K562 (cell line): ENCODE data around the gene SRPRA. TPM values are rescaled to one million over a fixed set of nuclear protein-coding genes. Genes with fewer than 3 reads are reported as not detected.

Experiments
- ATF4 ChIP-seq: fragments of 450-650 bp; formaldehyde crosslinking; IDR thresholded peaks from 2 replicates; pipeline ENCODE4 v1.4.0; 2022; ENCODE audit warnings: mild to moderate bottlenecking, moderate library complexity
- CBFB ChIP-seq: sonication (generic); formaldehyde crosslinking; IDR thresholded peaks from 2 replicates; pipeline ENCODE4 v1.4.0; 2020; ENCODE audit warnings: mild to moderate bottlenecking, missing genetic modification reagents
- DIDO1 ChIP-seq: fragments of 450-650 bp; IDR thresholded peaks from 2 replicates; pipeline ENCODE4 v1.6.1; 2016; ENCODE audit warnings: low read depth, missing biosample characterization, missing genetic modification characterization
- DMBX1 ChIP-seq: fragments of 250-450 bp; sonication (Bioruptor Pico); IDR thresholded peaks from 2 replicates; pipeline ENCODE4 v1.8.0; 2022; ENCODE audit warnings: inconsistent platforms, mild to moderate bottlenecking, moderate library complexity, borderline replicate concordance
- ETS1 ChIP-seq: conservative IDR thresholded peaks from 2 replicates; pipeline ENCODE4 v1.6.1; 2011; ENCODE audit warnings: low read depth, mild to moderate bottlenecking, low read length; ENCODE audit not compliant: control insufficient read depth
- KAT2B ChIP-seq: IDR thresholded peaks from one replicate; pipeline ENCODE4 v1.6.1; 2012; ENCODE audit warnings: low read depth, mild to moderate bottlenecking, control low read depth, inconsistent platforms, low read length, moderate library complexity
- MCM3 ChIP-seq: fragments of 450-650 bp; IDR thresholded peaks from 2 replicates; pipeline ENCODE4 v1.6.1; 2016
- NCOA1 ChIP-seq: fragments of 450-650 bp; IDR thresholded peaks from 2 replicates; pipeline ENCODE4 v1.6.1; 2016; ENCODE audit warnings: low read depth
- NCOA4 ChIP-seq: fragments of 450-650 bp; IDR thresholded peaks from 2 replicates; pipeline ENCODE4 v1.6.1; 2018; ENCODE audit warnings: mild to moderate bottlenecking; ENCODE audit not compliant: partially characterized antibody
- PHF20 ChIP-seq: fragments of 450-650 bp; IDR thresholded peaks from 2 replicates; pipeline ENCODE4 v1.6.1; 2018; ENCODE audit not compliant: partially characterized antibody
- RBM39 ChIP-seq: fragments of 200-400 bp; formaldehyde crosslinking; optimal IDR thresholded peaks from 2 replicates; pipeline ENCODE3; 2018; ENCODE audit warnings: low read depth, low read length
- SMAD2 ChIP-seq: fragments of 150-350 bp; IDR thresholded peaks from 2 replicates; pipeline ENCODE4 v1.6.1; 2014; ENCODE audit warnings: low read depth, mild to moderate bottlenecking, low read length
- SMC3 ChIP-seq: conservative IDR thresholded peaks from 2 replicates; pipeline ENCODE4 v1.6.1; 2011; ENCODE audit warnings: low read depth, low read length, improper control_type of control experiment; ENCODE audit not compliant: insufficient read depth
- TFAM ChIP-seq: fragments of 250-450 bp; sonication (Bioruptor Pico); conservative IDR thresholded peaks from 2 replicates; pipeline ENCODE4 v1.5.0; 2021; ENCODE audit warnings: mild to moderate bottlenecking, moderate library complexity
- USF2 ChIP-seq: sonication (generic); formaldehyde crosslinking; IDR thresholded peaks from 2 replicates; pipeline ENCODE4 v1.5.0; 2020; ENCODE audit warnings: missing genetic modification reagents
- ZBTB11 ChIP-seq, 3 experiments: fragments of 200-800 bp in 1 of 3; fragments of 250-450 bp in 1 of 3; fragments of 450-650 bp in 1 of 3; sonication (Bioruptor Pico) in 1 of 3; sonication (Bioruptor generic) in 1 of 3; formaldehyde crosslinking in 1 of 3; IDR thresholded peaks; 2 replicates each; pipeline versions ENCODE4 v1.6.1 to v1.8.0; 2016 to 2022; ENCODE audit warnings: mild to moderate bottlenecking in 2 of 3, missing genetic modification characterization in 2 of 3, missing compliant biosample characterization in 1 of 3, moderate library complexity in 1 of 3
- ZBTB9 ChIP-seq: fragments of 450-650 bp; formaldehyde crosslinking; IDR thresholded peaks from 2 replicates; pipeline ENCODE4 v1.4.0; 2020; ENCODE audit warnings: mild to moderate bottlenecking, moderate library complexity
- ZNF778 ChIP-seq: fragments of 450-650 bp; formaldehyde crosslinking; IDR thresholded peaks from 2 replicates; pipeline ENCODE4 v1.4.0; 2020; ENCODE audit warnings: mild to moderate bottlenecking, moderate library complexity
- ZSCAN32 ChIP-seq: fragments of 450-650 bp; formaldehyde crosslinking; IDR thresholded peaks from 2 replicates; pipeline ENCODE4 v1.4.0; 2020; ENCODE audit warnings: mild to moderate bottlenecking, moderate library complexity
- polyA plus RNA-seq, 8 experiments: library from polyadenylated mRNA; depleted of rRNA in 4 of 8; stranded (reverse) in 5 of 8; unstranded in 3 of 8; fragments of >200 nt; fragmentation: Nextera tagmentation in 2 of 8; fragmentation: Illumina TruSeq in 1 of 8; extraction: Ambion mirVana in 2 of 8; extraction: Trizol in 1 of 8; gene quantifications; 2 replicates each; pipeline versions ENCODE4 v1.2.1 to v1.2.3, GENCODE V29; 2011 to 2014; ENCODE audit warnings: inconsistent platforms in 1 of 8, missing spikeins in 1 of 8
- total RNA-seq, 7 experiments: library from RNA; depleted of rRNA in 6 of 7; stranded (reverse); fragments of >200 nt in 6 of 7; fragmentation: Illumina TruSeq in 2 of 7; extraction: Trizol in 2 of 7; gene quantifications; 2 replicates each; pipeline versions ENCODE4 v1.2.1 to v1.2.3, GENCODE V29; 2011 to 2021; ENCODE audit warnings: low replicate concordance in 1 of 7

Gene SRPRA
- total and polyA plus RNA-seq, 9 of the 15 experiments (the other 6 are each of a cell fraction or from before 2014, with no cell fraction given), result 33.5 to 124 (median 80.0) TPM

GRCh38 chr11:126303623-126304456 lies 35.1 kb upstream of the SRPRA start, which contains the start of gene DCPS (continued):
- TF ChIP-seq NCOA1 (no peak), ATF4 (CRISPR knock-in tag) (0 out of 2 replicates have a peak, but pooled peaks have one; percentile 1), SMAD2 (no peak), RBM39 (no peak), DMBX1 (CRISPR knock-in tag) (no peak; the same call in 1 of the 2 replicates), ZBTB9 (no peak), ZNF778 (CRISPR knock-in tag) (no peak), ZBTB11 (CRISPR knock-in tag; IDR thresholded peaks at IDR 0.05) (peak in 1 of 3 experiments; percentile 63; a peak in 1 of 6 replicates), CBFB (CRISPR knock-in tag) (peak; percentile 73; the same call in 1 of the 2 replicates), SMC3 (no peak), KAT2B (no peak), TFAM (CRISPR knock-in tag) (no peak), ZSCAN32 (CRISPR knock-in tag) (no peak), DIDO1 (tag) (peak; percentile 23; the same call in 1 of the 2 replicates), NCOA4 (no peak), USF2 (CRISPR knock-in tag) (no peak), MCM3 (no peak), PHF20 (peak; percentile 95), ETS1 (peak; percentile 67; the same call in 1 of the 2 replicates)
